ENCODE results near the gene KATNIP. TPM values are rescaled to one million over a fixed set of nuclear protein-coding genes. Genes with fewer than 3 reads are reported as not detected.

The KATNIP gene
- total RNA-seq, 1 experiment from 2014 or later, result 19.0 TPM

- DNase-seq (no peak), ATAC-seq (no peak)
- CTCF ChIA-PET, result no interaction called here
- no peaks in the 10 kb centered on the region for H3K9me2 ChIP-seq (replicated peaks; ENCODE audit: low read length)
- H3K27ac ChIP-seq (ENCODE audit: low read length), result no peak overlapping the region
- no peak overlapping the region for H3K9ac ChIP-seq (ENCODE audit: low read length)
- POLR2A ChIA-PET (ENCODE audit: unreplicated experiment), result no interaction called here
- intact Hi-C loops (cut with micrococcal nuclease), result no loop called here
- H3F3A ChIP-seq (ENCODE audit: low read length, unreplicated experiment), result no peaks in the 10 kb centered on the region
- TF ChIP-seq EZH2phosphoT487 (IDR thresholded peaks at IDR 0.05; ENCODE audit: borderline replicate concordance, low read length) (no peak), CTCF (conservative IDR thresholded peaks at IDR 0.05; ENCODE audit: low read depth, low read length) (no peak), EZH2 (IDR thresholded peaks at IDR 0.05; ENCODE audit: low read length, unreplicated experiment) (no peak)
- no peaks in the 10 kb centered on the region for H3K36me3 ChIP-seq (ENCODE audit: low read depth, low read length)
- no peaks in the 10 kb centered on the region for H3K4me1 ChIP-seq (ENCODE audit: insufficient read depth, low read length)
- no peaks in the 10 kb centered on the region for H4K20me1 ChIP-seq (ENCODE audit: low read length)
- H3K79me2 ChIP-seq (ENCODE audit: low read length), result no peaks in the 10 kb centered on the region
- no peak overlapping the region for H3K4me3 ChIP-seq (ENCODE audit: low read length)
- no peaks in the 10 kb centered on the region for H3K27me3 ChIP-seq (ENCODE audit: low read length)
- no peak overlapping the region for H2AFZ ChIP-seq (ENCODE audit: low read length)
- no peak overlapping the region for H3K4me2 ChIP-seq (ENCODE audit: low read length)
- H3K9me3 ChIP-seq (ENCODE audit: low read length), result no peaks in the 10 kb centered on the region
- no TSS peak for BruUV-seq (replicated peaks)
These were observed 46.0 kb downstream of the KATNIP start for GRCh38 chr16:27595993-27596392.

GRCh38 chr16:27596411-27596810, 46.5 kb downstream of the KATNIP start:
- Histone ChIP-seq H3K4me3 (ENCODE audit: low read length) (no peak overlapping the region), H3K36me3 (ENCODE audit: low read depth, low read length) (no peaks in the 10 kb centered on the region), H3K9ac (ENCODE audit: low read length) (no peak overlapping the region), H3K4me2 (ENCODE audit: low read length) (no peak overlapping the region), H4K20me1 (ENCODE audit: low read length) (no peaks in the 10 kb centered on the region), H3K9me2 (replicated peaks; ENCODE audit: low read length) (no peaks in the 10 kb centered on the region), H3K79me2 (ENCODE audit: low read length) (no peaks in the 10 kb centered on the region), H3K9me3 (ENCODE audit: low read length) (no peaks in the 10 kb centered on the region), H2AFZ (ENCODE audit: low read length) (no peak overlapping the region), H3K27ac (ENCODE audit: low read length) (no peak overlapping the region), H3F3A (ENCODE audit: low read length, unreplicated experiment) (no peaks in the 10 kb centered on the region), H3K27me3 (ENCODE audit: low read length) (no peaks in the 10 kb centered on the region), H3K4me1 (ENCODE audit: insufficient read depth, low read length) (no peaks in the 10 kb centered on the region)
- CTCF ChIA-PET, result no interaction called here
- TF ChIP-seq CTCF (conservative IDR thresholded peaks at IDR 0.05; ENCODE audit: low read depth, low read length), result no peak
- TF ChIP-seq EZH2 (IDR thresholded peaks at IDR 0.05; ENCODE audit: low read length, unreplicated experiment), result no peak
- TF ChIP-seq EZH2phosphoT487 (IDR thresholded peaks at IDR 0.05; ENCODE audit: borderline replicate concordance, low read length), result no peak
- BruUV-seq (replicated peaks), result no TSS peak
- POLR2A ChIA-PET (ENCODE audit: unreplicated experiment), result no interaction called here
- DNase-seq, result no peak
- intact Hi-C loops (cut with micrococcal nuclease), result no loop called here
- ATAC-seq, result no peak

- Histone ChIP-seq H3K9me2 (replicated peaks; ENCODE audit: low read length) (no peaks in the 10 kb centered on the region), H3K27me3 (ENCODE audit: low read length) (no peaks in the 10 kb centered on the region), H3K27ac (ENCODE audit: low read length) (no peak overlapping the region), H3K4me3 (ENCODE audit: low read length) (no peak overlapping the region), H3K4me2 (ENCODE audit: low read length) (no peak overlapping the region), H3K4me1 (ENCODE audit: insufficient read depth, low read length) (no peaks in the 10 kb centered on the region), H4K20me1 (ENCODE audit: low read length) (no peaks in the 10 kb centered on the region), H3K36me3 (ENCODE audit: low read depth, low read length) (no peaks in the 10 kb centered on the region), H3F3A (ENCODE audit: low read length, unreplicated experiment) (no peaks in the 10 kb centered on the region), H3K9me3 (ENCODE audit: low read length) (no peaks in the 10 kb centered on the region), H3K9ac (ENCODE audit: low read length) (no peak overlapping the region), H3K79me2 (ENCODE audit: low read length) (no peaks in the 10 kb centered on the region), H2AFZ (ENCODE audit: low read length) (no peak overlapping the region)
- intact Hi-C loops (cut with micrococcal nuclease), result no loop called here
- ATAC-seq, result no peak
- DNase-seq, result no peak
- BruUV-seq (replicated peaks), result no TSS peak
- ChIA-PET POLR2A (ENCODE audit: unreplicated experiment) (no interaction called here), CTCF (no interaction called here)
- TF ChIP-seq EZH2 (IDR thresholded peaks at IDR 0.05; ENCODE audit: low read length, unreplicated experiment) (no peak), EZH2phosphoT487 (IDR thresholded peaks at IDR 0.05; ENCODE audit: borderline replicate concordance, low read length) (no peak), CTCF (conservative IDR thresholded peaks at IDR 0.05; ENCODE audit: low read depth, low read length) (no peak)
These were observed 47.4 kb downstream of the KATNIP start for GRCh38 chr16:27597361-27597760.
